G401 (cell line): ENCODE results near the gene SFXN2. TPM values are rescaled to one million over a fixed set of nuclear protein-coding genes. Genes with fewer than 3 reads are reported as not detected.

ENCODE experiments used
- DNase-seq: peaks from one replicate; pipeline ENCODE4 v3.0.0-alpha.2; 2015; ENCODE audit warnings: low spot score
- in situ Hi-C: cut with HindIII; loops from 2 replicates; pipeline ENCODE4 v1.10.0; 2016; ENCODE audit warnings: low sequenced_read_pairs, mixed read lengths
- total RNA-seq: library from RNA; depleted of rRNA; stranded (reverse); fragments of >200 nt; shearing (Covaris generic); gene quantifications from 2 replicates; pipeline ENCODE4 v1.2.3, GENCODE V29; 2014

Gene SFXN2
- total RNA-seq, 1 experiment from 2014 or later: 25.7 TPM

- in situ Hi-C loops: no loop called here
These were observed 53.2 kb downstream of the SFXN2 start for GRCh38 chr10:102767428-102768160.

GRCh38 chr10:102769375-102770107 lies 55.1 kb downstream of the SFXN2 start:
- in situ Hi-C loops: no loop called here
- no peak for DNase-seq

More at GRCh38 chr10:102767428-102768160, 53.2 kb downstream of the SFXN2 start:
- no peak for DNase-seq

- in situ Hi-C loops: no loop called here
- no peak for DNase-seq
These were observed 55.7 kb downstream of the SFXN2 start for GRCh38 chr10:102770108-102770482.

- no peak for DNase-seq
- in situ Hi-C loops: no loop called here
These were observed 56.4 kb downstream of the SFXN2 start for GRCh38 chr10:102770792-102771191.

- DNase-seq: no peak
- in situ Hi-C loops: no loop called here
These were observed 58.9 kb downstream of the SFXN2 start for GRCh38 chr10:102773320-102773719.

- in situ Hi-C loops: no loop called here
- no peak for DNase-seq
These were observed 59.5 kb downstream of the SFXN2 start for GRCh38 chr10:102773986-102774385.

- no peak for DNase-seq
- in situ Hi-C loops: no loop called here
These were observed 60.9 kb downstream of the SFXN2 start for GRCh38 chr10:102775201-102775934.

GRCh38 chr10:102775935-102776669 lies 61.7 kb downstream of the SFXN2 start:
- in situ Hi-C loops: no loop called here
- DNase-seq: no peak

GRCh38 chr10:102776779-102777456 lies 62.5 kb downstream of the SFXN2 start:
- DNase-seq: peak; percentile 48
- in situ Hi-C loops: no loop called here

GRCh38 chr10:102777711-102778453 lies 63.4 kb downstream of the SFXN2 start:
- in situ Hi-C loops: no loop called here
- DNase-seq: no peak

- in situ Hi-C loops: no loop called here
- no peak for DNase-seq
These were observed 64.3 kb downstream of the SFXN2 start for GRCh38 chr10:102778781-102779180.

GRCh38 chr10:102779680-102780526 lies 65.5 kb downstream of the SFXN2 start:
- no peak for DNase-seq
- in situ Hi-C loops: no loop called here

- no peak for DNase-seq
- in situ Hi-C loops: no loop called here
These were observed 66.0 kb downstream of the SFXN2 start for GRCh38 chr10:102780527-102780808.

GRCh38 chr10:102781090-102781920 lies 66.9 kb downstream of the SFXN2 start:
- DNase-seq: no peak
- in situ Hi-C loops: no loop called here

- DNase-seq: no peak
- in situ Hi-C loops: no loop called here
These were observed 67.6 kb downstream of the SFXN2 start for GRCh38 chr10:102781921-102782557.
